GM19328 (cell line): ENCODE measurements around the gene WDR81.
"Not testable (repeated sequence)": the region's sequence is repeated elsewhere in the genome, so short reads cannot be mapped to it uniquely, and the experiment has no call there.

ENCODE experiments used
- ATAC-seq: cut with Tn5 transposase; IDR thresholded peaks from one replicate; pipeline ENCODE4 v1.9.1; 2021; ENCODE audit warnings: mild to moderate bottlenecking, moderate library complexity; ENCODE audit not compliant: unreplicated experiment

The WDR81 gene

DNA sequence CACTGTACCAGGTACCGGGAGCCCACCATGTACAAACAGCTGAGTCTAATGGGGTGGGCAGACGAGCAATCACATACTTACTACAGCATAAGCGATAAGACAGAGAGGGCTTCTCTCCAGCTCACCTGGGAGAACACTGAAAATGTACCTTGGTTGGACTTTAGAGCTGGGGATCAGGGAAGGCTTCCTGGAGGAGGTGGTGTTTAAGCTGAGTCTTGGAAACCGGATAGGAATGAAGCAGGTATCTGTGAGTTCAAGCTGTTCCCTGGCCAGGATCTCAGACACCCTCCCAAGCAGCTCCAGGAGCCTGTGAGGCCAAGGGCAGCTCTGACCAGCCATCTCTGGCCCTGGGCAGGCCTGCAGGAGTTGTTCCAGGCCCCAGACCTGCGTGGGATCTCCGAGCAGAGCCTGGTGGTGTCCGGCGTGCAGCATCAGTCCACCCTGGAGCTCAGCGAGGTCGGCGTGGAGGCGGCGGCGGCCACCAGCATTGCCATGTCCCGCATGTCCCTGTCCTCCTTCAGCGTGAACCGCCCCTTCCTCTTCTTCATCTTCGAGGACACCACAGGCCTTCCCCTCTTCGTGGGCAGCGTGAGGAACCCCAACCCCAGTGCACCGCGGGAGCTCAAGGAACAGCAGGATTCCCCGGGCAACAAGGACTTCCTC lies 29.4 kb downstream of the WDR81 start:
- ATAC-seq, result no peak

DNA sequence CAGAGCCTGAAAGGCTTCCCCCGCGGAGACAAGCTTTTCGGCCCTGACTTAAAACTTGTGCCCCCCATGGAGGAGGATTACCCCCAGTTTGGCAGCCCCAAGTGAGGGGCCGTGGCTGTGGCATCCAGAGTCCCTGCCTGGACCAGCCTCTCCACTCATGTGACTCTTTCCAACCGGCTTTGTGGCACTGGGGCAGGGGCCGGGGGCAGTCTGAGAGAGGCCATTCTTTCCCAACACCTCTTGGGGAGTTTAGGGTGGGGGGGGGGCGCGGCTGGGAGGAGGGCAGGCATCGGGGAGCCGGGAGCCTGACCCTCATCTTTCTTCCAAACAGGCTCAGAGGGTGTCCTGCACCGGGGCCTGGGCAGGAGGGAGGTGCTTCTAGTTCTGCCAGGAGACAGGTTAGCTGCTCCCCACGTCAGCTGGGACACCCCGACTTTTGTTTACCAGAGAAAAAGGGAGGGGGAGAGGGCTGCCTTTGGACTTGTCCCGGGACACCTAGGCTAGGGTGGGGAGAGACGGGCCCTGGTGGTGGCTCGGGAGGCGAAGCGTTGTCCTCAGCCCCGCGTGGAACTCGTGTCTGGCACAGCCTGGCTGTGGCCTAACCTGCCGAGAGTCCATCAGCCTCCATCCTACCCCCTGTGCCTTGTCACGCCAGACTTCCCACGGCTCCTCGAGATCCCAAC lies 30.1 kb downstream of the WDR81 start:
- ATAC-seq, result no peak

DNA sequence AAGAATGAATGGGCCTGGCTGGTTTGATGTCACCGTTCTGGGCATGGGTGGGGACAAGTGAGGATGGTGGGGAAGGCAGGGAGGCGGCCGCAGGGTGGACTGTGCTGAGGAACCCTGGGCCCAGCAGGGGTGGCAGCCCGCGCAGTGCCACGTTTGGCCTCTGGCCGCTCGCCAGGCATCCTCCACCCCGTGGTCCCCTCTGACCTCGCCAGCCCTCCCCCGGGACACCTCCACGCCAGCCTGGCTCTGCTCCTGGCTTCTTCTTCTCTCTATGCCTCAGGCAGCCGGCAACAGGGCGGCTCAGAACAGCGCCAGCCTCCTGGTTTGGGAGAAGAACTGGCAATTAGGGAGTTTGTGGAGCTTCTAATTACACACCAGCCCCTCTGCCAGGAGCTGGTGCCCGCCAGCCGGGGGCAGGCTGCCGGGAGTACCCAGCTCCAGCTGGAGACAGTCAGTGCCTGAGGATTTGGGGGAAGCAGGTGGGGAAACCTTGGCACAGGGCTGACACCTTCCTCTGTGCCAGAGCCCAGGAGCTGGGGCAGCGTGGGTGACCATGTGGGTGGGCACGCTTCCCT lies 30.8 kb downstream of the WDR81 start:
- ATAC-seq, result no peak

DNA sequence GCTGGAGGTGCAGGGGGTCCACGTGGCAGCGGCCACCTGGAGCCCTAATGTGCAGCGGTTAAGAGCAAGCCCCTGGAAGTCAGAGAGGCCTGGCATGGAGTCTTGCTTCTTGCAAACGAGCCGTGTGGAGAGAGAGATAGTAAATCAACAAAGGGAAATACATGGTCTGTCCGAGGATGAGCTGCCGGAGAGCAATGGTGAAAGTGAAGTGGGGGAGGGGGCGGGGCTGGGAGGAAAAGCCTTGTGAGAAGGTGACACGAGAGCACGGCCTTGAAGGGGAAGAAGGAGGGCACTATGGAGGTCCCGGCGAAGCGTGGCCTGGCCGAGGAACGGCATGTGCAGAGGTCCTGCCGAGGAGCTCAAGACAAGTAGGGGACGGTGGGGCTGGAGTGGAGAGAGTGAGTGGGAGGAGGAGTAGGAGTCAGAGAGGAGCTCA lies 31.3 kb downstream of the WDR81 start:
- no peak for ATAC-seq

DNA sequence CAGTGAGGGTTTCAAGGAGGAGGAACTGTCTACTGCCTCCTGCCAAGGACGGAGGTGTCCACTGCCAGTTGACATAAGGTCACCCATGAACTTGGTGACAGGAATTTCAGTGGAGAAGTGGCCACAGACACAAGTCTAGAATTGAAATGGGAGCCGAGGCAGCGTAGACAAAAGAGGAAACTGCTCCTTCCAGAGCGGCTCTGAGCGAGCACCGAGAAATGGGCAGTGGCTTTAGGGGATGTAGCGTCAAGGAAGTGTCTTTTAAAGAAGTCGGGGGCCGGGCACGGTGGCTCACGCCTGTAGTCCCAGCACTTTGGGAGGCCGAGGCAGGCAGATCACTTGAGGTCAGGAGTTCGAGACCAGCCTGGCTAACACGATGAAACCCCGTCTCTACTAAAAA lies 34.3 kb downstream of the WDR81 start:
- ATAC-seq, result no peak

DNA sequence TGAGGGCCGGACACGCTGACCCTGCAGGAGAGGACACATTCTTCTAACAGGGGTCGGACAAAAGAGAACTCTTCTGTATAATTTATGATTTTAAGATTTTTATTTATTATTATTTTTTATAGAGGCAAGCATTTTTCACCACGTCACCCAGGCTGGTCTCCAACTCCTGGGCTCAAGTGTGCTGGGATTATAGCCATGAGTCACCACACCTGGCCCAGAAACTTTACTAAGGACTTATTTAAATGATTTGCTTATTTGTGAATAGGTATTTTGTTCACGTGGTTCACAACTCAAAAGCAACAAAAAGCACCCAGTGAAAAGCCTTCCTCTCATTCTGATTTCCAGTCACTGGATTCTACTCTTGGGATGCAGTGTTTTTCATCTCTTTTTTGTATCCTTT lies 35.0 kb downstream of the WDR81 start:
- ATAC-seq, result no peak

DNA sequence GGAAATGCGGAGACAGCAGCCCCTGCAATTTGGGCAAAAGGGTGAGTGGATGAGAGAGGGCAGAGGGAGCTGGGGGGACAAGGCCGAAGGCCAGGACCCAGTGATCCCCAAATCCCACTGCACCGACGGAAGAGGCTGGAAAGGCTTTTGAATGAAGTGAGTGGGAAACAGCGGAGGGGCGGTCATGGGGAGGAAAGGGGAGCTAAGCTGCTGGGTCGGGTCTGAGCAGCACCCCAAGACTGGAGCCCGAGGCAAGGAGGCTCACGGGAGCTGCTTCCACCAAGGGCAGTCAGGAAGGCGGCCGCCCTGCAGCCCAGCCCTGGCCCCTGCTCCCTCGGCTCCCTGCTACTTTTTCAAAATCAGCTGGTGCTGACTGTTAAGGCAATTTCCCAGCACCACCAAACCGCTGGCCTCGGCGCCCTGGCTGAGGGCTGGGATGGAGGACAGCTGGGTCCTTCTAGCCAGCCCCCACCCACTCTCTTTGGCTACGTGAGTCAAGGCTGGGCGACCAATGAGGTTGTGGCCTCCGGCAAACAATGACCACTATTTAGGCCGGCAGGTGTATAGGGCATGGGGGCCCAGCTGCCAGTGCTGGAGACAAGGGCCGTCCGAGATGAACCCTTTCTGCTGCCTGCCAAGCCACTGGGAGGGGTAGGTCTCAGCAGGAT lies 37.9 kb downstream of the WDR81 start:
- ATAC-seq, result no peak

DNA sequence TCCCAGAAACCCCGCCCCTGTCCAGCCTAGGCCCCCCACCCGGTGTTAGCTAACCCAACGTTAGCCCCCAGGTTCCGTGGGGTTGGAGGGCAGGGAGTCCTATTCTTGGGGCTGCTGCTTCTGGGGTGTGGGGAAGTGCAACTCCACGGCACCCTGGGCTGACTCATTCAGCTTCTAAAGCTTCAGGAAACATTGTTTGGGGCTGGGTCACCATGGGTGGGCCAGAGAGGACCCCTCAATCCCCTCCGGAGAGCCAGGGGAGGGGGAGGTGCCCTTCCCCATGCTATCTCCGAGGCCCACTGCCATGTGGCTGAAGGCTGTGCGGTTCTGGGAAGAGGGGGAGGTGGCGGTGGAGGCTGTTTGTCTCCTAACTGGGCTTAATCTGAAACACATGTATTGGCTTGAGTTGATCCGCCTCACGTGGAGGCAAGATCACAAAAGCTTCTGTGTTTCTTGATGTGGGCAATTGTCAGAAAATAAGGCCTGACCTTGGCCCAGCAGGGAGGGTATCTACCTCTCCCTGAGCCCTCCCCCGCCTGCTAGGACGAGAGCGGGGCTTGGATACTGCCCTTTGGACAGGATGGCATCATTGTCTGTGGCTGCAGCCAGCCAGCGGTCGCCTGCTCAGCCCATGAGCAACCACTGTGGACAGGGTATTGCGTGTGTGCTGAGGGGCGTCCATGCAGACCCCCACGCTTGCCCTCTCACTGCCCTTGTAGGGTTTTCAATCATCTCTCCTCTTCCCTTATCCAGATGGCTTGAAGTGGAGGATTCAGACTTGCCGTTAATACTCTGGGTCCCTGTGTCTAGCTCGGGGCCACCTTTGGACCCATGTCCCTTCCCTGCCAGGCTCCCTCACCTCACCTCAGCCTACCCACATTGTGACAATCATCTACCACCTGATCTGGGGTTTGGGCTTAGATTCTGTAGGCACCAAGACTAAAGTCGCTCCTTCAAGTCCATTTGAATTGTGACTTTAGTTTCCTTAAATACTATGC lies 38.7 kb downstream of the WDR81 start:
- ATAC-seq, result no peak

DNA sequence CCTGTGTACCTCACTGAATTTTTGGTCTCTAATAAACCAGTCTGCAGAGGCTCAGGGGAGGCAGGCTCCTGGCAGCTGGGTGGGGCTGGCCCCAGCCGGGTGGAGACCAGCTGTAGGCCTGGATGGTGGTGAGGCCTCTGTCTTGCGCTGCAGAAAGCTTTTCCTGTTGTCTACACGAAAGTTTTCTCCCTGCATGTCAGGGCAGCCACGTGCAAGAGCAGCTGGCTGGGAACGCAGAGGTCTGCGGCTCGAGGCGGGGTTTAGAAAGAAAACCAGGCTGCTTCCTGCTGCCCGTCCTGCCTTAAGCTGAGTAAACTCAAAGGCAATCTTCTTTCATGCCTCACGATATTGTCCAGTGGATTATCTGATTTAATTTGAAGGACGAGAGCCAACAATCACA lies 39.8 kb downstream of the WDR81 start:
- ATAC-seq, result no peak

DNA sequence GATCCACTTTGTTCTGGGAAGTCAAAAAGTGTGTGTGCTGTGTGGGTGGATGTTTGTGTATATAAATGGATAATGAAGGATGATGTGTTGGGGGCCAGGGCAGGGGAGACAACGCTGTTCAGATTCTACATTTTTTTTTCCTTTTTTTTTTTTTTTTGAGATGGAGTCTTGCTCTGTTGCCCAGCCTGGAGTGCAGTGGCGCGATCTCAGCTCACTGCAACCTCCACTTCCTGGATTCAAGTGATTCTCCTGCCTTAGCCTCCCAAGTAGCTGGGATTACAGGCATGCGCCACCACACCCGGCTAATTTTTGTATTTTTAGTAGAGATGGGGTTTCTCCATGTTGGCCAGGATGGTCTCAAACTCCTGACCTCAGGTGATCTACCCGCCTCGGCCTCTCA lies 40.2 kb downstream of the WDR81 start:
- not testable (repeated sequence) for ATAC-seq

DNA sequence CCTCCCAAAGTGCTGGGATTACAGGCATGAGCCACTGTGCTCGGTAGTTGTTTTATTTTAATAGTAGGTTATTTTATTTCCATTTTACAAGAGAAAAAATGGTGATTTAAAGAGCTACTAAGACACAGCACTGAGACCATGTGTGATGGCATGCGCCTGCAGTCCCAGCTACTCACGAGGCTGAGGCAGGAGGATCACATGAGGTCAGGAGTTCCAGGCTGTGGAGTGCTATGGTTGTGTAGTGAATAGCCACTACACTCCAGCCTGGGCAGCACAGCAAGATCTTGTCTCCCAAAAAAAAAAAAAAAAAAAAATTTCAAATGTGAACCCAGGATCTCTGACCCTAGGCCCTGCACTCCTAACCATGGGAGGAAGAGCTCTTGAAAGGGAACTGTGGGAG lies 41.1 kb downstream of the WDR81 start:
- no peak for ATAC-seq

DNA sequence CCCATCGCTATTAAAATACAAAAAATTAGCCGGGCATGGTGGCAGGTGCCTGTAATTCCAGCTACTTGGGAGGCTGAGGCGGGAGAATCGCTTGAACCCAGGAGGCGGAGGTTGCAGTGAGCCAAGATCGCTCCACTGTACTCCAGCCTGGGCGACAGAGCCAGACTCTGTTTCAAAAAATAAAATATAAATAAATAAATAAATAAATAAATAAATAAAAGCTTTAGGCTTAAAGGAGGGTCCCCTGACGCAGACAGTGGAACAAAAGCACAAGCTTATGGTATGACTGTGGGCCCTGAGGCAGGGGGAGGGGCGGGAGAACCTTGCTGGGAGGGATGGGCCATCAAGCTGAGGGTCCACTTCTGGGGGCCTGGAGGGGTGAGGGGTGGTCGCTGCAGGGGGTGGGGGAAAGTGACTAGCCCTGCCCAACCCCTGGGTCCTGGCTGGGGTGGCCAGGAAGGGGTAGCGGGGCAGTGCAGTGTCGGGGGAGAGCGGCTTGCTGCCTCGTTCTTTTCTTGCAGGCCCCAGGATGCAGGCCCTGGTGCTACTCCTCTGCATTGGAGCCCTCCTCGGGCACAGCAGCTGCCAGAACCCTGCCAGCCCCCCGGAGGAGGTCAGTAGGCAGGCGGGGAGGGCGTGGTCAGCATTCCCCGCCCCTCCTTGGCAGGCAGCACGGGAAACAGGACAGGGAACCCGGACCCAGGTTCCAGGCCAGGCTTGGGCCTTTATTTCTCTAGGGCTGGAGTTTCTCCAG lies 42.1 kb downstream of the WDR81 start:
- no peak for ATAC-seq

DNA sequence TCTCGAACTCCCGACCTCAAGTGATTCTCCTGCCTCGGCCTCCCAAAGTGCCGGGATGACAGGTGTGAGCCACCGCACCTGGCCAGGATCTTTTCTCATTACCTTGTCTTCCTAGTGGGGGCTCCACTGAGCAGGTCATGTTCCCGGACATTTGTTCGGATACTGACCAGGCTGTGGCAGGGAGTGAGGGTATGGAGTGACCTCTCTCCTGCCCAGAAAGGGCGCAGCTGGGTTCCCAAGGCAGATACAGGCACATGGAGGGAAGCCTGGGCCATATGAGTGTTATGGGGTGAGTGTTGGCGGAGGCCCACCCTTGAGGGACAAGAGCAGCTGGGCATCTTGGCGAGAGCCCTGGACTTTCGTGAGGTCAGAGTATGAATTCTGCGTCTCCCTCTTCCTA lies 42.9 kb downstream of the WDR81 start:
- ATAC-seq, result no peak

DNA sequence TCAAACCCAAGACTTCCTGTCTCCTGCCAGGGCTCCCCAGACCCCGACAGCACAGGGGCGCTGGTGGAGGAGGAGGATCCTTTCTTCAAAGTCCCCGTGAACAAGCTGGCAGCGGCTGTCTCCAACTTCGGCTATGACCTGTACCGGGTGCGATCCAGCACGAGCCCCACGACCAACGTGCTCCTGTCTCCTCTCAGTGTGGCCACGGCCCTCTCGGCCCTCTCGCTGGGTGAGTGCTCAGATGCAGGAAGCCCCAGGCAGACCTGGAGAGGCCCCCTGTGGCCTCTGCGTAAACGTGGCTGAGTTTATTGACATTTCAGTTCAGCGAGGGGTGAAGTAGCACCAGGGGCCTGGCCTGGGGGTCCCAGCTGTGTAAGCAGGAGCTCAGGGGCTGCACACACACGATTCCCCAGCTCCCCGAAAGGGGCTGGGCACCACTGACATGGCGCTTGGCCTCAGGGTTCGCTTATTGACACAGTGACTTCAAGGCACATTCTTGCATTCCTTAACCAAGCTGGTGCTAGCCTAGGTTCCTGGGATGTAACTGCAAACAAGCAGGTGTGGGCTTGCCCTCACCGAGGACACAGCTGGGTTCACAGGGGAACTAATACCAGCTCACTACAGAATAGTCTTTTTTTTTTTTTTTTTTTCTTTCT lies 45.4 kb downstream of the WDR81 start:
- no peak for ATAC-seq

DNA sequence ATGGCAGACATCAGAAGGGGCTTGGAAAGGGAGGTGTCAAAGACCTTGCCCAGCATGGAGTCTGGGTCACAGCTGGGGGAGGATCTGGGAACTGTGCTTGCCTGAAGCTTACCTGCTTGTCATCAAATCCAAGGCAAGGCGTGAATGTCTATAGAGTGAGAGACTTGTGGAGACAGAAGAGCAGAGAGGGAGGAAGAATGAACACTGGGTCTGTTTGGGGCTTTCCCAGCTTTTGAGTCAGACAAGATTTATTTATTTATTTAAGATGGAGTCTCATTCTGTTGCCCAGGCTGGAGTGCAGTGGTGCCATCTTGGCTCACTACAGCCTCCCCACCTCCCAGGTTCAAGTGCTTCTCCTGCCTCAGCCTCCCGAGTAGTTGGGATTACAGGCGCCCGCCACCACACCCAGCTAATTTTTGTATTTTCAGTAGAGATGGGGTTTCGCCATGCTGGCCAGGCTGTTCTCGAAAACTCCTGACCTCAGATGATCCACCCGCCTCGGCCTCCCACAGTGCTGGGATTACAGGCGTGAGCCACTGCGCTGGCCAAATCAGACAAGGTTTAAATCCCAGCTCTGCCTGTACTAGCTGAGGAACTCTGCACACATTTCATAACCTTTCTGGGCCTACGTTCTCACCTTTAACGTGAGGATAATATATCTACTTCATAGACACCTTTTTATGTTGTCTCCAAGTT lies 48.6 kb downstream of the WDR81 start:
- not testable (repeated sequence) for ATAC-seq

DNA sequence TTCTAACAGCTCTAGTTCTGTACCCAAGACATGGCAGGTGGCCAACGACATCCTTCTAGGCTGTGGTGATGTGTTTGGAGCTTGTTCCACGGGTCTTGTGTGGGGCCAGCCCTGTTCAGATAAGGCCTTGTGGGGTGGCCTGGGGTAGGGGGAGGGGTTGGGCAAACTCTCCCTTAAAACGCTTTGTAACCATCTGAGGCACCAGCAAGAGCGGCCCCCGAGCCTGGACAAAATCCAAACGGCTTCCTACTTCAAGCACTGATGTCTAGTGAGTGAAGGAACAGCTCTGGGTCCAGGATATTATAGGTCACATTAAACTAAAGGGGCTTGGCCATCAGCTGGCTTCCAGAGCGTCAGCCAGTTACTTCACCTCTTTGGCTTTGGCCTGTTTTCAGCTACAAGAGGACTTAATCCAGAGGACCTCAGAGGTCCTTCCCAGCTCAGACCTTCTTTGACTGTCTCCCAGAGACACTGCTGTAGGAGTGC lies 49.2 kb downstream of the WDR81 start:
- ATAC-seq, result no peak

DNA sequence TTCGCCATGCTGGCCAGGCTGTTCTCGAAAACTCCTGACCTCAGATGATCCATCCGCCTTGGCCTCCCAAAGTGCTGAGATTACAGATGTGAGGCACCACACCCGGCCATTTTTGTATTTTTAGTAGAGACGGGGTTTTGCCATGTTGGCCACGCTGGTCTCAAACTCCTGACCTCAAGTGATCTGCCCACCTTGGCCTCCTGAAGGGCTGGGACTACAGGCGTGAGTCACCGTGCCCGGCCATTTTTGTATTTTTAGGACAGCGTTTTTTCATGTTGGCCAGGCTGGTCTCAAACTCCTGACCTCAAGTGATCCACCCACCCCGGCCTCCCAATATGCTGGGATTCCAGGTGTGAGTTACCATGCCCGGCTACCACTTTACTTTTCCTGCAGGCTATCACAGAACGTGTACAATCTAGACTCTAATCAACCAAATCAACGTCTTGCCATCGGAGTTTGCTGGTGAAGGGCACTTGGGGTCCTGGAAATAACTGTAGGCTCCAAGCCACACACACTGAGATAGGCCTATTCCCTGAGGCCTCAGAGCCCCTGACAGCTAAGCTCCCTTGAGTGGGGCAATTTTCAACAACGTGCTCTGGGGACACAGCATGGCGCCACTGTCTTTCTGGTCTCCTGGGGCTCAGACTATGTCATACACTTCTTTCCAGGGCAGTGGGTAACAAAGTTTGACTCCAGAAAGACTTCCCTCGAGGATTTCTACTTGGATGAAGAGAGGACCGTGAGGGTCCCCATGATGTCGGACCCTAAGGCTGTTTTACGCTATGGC lies 50.1 kb downstream of the WDR81 start:
- ATAC-seq, result no peak

DNA sequence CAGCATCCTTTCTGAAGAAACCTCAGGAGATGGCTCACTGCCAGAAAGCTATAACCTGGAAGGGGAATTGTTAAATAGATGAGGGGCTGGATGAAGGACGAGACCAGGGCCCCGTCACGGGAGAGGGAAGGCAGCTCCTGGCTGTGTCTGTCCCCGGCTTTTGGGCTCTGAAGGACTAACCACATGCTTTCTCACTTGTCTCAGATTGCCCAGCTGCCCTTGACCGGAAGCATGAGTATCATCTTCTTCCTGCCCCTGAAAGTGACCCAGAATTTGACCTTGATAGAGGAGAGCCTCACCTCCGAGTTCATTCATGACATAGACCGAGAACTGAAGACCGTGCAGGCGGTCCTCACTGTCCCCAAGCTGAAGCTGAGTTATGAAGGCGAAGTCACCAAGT lies 51.8 kb downstream of the WDR81 start:
- no peak for ATAC-seq
